ENCODE results near the gene OTOGL. TPM values are rescaled to one million over a fixed set of nuclear protein-coding genes. Genes with fewer than 3 reads are reported as not detected.

OTOGL gene
- total and polyA plus RNA-seq, 2 experiments from 2014 or later = 6.4 to 15.0 TPM

- Histone ChIP-seq H3K27ac (no peak overlapping the region), H3K4me1 (ENCODE audit: low read depth) (no peaks in the 10 kb centered on the region), H3K27me3 (no peaks in the 10 kb centered on the region), H3K9me3 (ENCODE audit: low read depth) (no peaks in the 10 kb centered on the region), H3K4me3 (no peak overlapping the region), H3K36me3 (no peaks in the 10 kb centered on the region)
- no peak for TF ChIP-seq CTCF (IDR thresholded peaks at IDR 0.05; ENCODE audit: low read depth, low read length)
- DNase-seq (ENCODE audit: low read depth in 1 of 2, low spot score in 1 of 2) = peak in 1 of 2 donors; percentile 81
Observed at GRCh38 chr12:80056845-80057244, 42.5 kb upstream of the OTOGL start.

- Histone ChIP-seq H3K9me3 (ENCODE audit: low read depth) (no peaks in the 10 kb centered on the region), H3K4me1 (ENCODE audit: low read depth) (peaks cover 3% of the 10 kb centered on the region), H3K27me3 (no peaks in the 10 kb centered on the region), H3K36me3 (no peaks in the 10 kb centered on the region), H3K27ac (no peak overlapping the region), H3K4me3 (no peak overlapping the region)
- no peak for DNase-seq (ENCODE audit: low read depth in 1 of 2, low spot score in 1 of 2)
- no peak for TF ChIP-seq CTCF (IDR thresholded peaks at IDR 0.05; ENCODE audit: low read depth, low read length)
Observed at GRCh38 chr12:80058586-80058985, 40.8 kb upstream of the OTOGL start.

GRCh38 chr12:80059102-80059501 lies 40.2 kb upstream of the OTOGL start:
- no peak for TF ChIP-seq CTCF (IDR thresholded peaks at IDR 0.05; ENCODE audit: low read depth, low read length)
- Histone ChIP-seq H3K36me3 (no peaks in the 10 kb centered on the region), H3K4me3 (no peak overlapping the region), H3K9me3 (ENCODE audit: low read depth) (no peaks in the 10 kb centered on the region), H3K27ac (no peak overlapping the region), H3K4me1 (ENCODE audit: low read depth) (peaks cover 3% of the 10 kb centered on the region), H3K27me3 (no peaks in the 10 kb centered on the region)
- no peak for DNase-seq (ENCODE audit: low read depth in 1 of 2, low spot score in 1 of 2)

- no peak for DNase-seq (ENCODE audit: low read depth in 1 of 2, low spot score in 1 of 2)
- no peak for TF ChIP-seq CTCF (IDR thresholded peaks at IDR 0.05; ENCODE audit: low read depth, low read length)
Observed at GRCh38 chr12:80059875-80060274, 39.5 kb upstream of the OTOGL start.

GRCh38 chr12:80064269-80064668 lies 35.1 kb upstream of the OTOGL start:
- no peak for TF ChIP-seq CTCF (IDR thresholded peaks at IDR 0.05; ENCODE audit: low read depth, low read length)
- Histone ChIP-seq H3K27me3 (no peaks in the 10 kb centered on the region), H3K4me3 (no peak overlapping the region), H3K4me1 (ENCODE audit: low read depth) (peaks cover 3% of the 10 kb centered on the region), H3K36me3 (no peaks in the 10 kb centered on the region), H3K9me3 (ENCODE audit: low read depth) (no peaks in the 10 kb centered on the region), H3K27ac (no peak overlapping the region)
- peak in 1 of 2 donors; percentile 30 for DNase-seq (ENCODE audit: low read depth in 1 of 2, low spot score in 1 of 2)

More at GRCh38 chr12:80059875-80060274, 39.5 kb upstream of the OTOGL start:
- no peaks in the 10 kb centered on the region for H3K27me3 ChIP-seq
- H3K27ac ChIP-seq = no peak overlapping the region
- no peaks in the 10 kb centered on the region for H3K9me3 ChIP-seq (ENCODE audit: low read depth)
- peaks cover 3% of the 10 kb centered on the region for H3K4me1 ChIP-seq (ENCODE audit: low read depth)
- H3K36me3 ChIP-seq = no peaks in the 10 kb centered on the region
- no peak overlapping the region for H3K4me3 ChIP-seq

- no peak for DNase-seq (ENCODE audit: low read depth in 1 of 2, low spot score in 1 of 2)
- Histone ChIP-seq H3K36me3 (no peaks in the 10 kb centered on the region), H3K27ac (no peak overlapping the region), H3K4me3 (no peak overlapping the region), H3K4me1 (ENCODE audit: low read depth) (peaks cover 3% of the 10 kb centered on the region), H3K27me3 (no peaks in the 10 kb centered on the region), H3K9me3 (ENCODE audit: low read depth) (no peaks in the 10 kb centered on the region)
- TF ChIP-seq CTCF (IDR thresholded peaks at IDR 0.05; ENCODE audit: low read depth, low read length) = no peak
Observed at GRCh38 chr12:80064951-80065350, 34.4 kb upstream of the OTOGL start.

All from cardiac muscle cell (in vitro differentiated cells and primary cell).